HL-60/S4 (cell line): ENCODE measurements around the gene SYT9.

Source experiments
- in situ Hi-C: fragments of 300-500 bp; cut with MboI; formaldehyde crosslinking; loops from 2 replicates; pipeline ENCODE4 v1.14.3; 2022; ENCODE audit warnings: low sequenced_read_pairs

Gene SYT9

DNA sequence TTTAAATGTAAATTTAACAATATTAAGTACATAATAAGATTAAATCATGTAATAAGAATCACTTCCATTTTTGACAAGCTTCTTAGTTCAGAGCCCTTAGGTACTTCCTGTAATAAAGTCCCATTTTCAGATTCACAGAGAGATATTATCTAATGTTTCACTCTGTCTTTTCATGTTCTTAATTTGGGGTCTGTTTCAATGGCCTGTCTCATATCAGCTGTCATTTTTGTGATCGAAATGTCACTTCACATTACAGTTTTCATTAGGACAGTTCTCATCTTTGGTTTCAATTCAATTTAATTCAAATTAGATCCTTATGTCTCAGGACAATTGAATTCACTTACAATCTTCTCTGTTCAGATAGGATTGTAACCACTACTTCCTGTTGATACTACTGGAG, 211.0 kb downstream of the SYT9 start:
- in situ Hi-C loops, result no loop called here

DNA sequence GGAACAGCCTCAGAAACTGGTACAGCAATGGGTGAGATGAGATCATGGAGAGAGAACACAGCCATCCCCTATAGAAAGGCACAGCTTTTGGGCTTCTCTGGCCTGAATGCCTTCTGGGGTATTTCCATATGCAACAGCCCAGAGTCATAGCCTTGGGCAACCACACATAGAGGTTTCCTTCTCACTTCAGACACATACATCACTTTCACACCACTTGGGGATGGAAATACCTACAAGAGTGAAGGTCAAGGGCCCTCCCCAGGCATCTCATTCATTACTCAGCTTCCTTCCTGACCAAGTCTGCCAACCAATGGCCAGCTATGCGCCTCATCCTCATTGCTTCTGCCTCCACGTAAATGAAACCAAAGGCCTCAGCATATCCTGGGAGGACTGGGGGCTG, 215.9 kb downstream of the SYT9 start:
- in situ Hi-C loops, result no loop called here

GRCh38 chr11:7469351-7469865, 217.7 kb downstream of the SYT9 start:
- in situ Hi-C loops, result no loop called here

DNA sequence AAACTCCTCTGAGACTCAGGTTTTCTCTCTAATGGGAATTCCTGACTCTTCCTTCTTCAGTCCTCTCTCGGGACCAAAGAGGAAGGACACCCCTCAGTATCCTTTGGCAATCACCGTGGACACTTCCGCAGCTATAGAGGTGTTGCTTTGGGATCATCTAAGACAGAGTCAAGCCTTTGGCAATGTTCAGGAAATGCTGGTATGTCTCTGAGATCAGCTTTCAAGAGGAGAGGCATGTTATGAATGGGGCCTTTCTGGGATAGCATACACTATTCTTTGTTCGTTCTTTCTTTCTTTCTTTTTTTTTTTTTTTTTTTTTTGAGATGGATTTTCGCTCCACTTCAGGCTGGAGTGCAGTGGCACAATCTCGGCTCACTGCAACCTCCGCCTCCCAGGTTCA, 219.4 kb downstream of the SYT9 start:
- in situ Hi-C loops, result no loop called here

DNA sequence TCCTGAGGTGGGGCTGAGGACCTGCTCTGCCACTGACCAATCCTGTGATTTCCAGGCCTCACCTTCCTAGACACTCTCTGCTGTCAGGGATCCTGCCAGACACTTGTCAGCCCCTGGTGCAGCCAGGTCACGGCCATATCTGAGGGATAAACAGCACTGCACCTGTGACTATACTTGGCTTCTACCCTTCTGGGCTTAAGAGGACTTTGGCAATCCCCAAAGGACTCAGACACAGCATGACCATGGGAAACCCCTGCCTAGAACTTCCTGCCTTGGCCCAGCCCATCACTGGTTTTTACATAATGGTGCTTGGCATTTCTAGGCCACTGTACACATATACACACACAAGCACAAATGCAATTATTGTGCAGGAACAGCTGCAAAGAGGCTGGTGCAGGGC, 222.0 kb downstream of the SYT9 start:
- in situ Hi-C loops, result no loop called here

GRCh38 chr11:7480113-7480512, 228.4 kb downstream of the SYT9 start:
- in situ Hi-C loops, result no loop called here

- in situ Hi-C loops, result no loop called here
Measured at GRCh38 chr11:7484131-7484530, 232.4 kb downstream of the SYT9 start.

DNA sequence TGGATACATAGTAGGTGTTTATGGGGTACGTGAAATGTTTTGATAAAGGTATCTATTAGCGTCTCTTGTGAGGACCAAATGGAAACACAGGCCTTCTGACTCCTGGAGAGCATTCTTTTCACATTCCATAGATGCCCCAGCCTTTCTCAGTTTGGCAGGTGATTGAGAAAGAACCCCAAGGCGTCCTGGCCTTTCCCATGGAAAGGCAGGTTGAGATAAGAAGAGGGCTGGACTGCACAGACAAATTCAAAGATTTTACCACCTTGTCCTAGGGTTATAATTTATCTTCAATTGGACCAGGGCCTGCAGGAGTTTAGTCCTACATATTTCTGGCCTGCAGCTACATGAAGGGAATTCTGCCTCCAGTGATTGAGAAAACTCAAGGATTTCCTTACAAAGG, 232.9 kb downstream of the SYT9 start:
- in situ Hi-C loops, result no loop called here

DNA sequence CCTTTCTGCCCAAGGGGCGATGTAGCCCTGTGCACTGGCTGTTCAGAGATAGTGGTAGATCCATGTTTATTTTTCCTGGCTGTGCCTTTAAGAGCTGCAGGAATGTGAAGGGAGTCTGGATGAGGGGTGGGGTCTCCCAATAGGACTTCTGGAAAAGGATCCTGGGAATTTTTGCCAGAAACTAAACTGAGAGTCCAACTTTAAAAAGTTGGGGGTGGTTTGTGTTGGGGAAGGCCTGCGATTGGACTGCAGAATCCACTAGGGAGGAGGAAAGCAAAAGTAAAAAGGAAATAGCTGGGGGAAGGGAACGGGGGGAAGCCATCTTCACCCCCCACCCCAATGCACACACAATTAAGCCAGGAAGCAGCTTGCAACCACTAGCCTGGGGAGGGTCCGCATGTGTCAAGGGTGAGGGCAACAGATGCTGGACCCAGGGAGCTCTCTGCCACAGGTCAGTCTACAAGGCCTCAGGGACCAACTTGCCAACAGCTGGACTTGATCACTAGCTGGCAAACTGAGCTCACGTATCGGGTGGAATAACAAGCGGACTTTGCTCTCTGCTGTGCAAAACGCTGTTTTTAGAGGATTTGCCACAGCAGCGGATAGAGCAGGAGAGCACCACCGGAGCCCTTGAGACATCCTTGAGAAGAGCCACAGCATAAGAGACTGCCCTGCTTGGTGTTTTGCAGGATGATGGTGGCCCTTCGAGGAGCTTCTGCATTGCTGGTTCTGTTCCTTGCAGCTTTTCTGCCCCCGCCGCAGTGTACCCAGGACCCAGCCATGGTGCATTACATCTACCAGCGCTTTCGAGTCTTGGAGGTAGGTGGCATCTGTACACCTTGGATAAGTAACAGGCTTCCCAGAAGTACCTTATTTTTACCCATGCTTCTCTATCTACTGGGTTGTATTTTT, 233.7 kb downstream of the SYT9 start, which contains the start of gene OLFML1:
Gene OLFML1 (plus strand): TSS at position 321 of the 912 bp plus-strand sequence. CDS start 370 bp downstream, at position 691.
- in situ Hi-C loops, result no loop called here

DNA sequence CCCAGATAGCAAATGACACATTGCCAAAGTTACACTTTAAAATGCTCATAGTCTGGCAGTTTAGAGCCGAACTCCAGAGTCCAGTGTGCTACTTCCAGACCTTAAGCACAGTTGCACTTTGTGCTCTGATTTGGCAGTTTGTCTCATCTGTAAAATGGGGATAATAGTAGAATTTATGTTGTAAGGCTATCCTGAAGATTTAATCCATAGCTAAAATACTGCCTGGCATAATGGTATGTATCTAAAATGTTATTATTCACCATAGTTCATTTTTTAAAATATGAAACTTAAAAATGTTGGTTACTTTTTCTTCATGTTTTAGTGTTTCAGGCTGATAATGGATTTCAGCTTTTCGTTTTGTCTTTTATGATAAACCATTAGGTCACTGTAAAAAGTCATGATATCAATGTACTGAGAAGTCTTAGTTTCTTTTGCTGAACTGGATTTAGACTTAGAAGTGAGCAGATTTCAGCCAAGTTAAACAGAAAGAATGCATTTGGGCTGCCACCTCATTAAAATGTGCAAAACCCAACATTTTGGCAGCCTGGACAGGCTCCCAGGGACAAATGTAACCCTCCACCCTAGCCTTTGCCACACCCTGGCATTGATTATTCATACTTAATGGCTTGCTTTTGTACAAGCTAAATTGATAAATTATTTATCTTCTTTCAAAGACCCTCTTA, 234.5 kb downstream of the SYT9 start:
- in situ Hi-C loops, result no loop called here

DNA sequence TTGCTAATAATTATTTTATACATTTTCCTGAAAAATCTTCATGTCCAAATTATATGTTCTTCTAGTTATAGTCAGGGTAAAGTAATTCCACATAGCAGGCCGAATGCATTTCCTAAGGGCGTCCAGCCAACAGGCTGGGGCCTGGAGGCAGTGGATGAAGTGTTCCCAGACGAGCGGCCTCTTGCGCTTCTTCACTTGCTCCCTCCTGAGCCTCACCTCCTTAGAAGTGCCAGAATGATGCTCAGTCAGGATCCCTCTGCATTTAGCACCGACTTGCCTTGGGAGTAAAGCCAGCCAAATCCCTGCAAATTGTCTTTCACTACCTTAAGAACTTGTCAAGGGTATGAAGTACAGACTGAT, 235.1 kb downstream of the SYT9 start:
- in situ Hi-C loops, result no loop called here

DNA sequence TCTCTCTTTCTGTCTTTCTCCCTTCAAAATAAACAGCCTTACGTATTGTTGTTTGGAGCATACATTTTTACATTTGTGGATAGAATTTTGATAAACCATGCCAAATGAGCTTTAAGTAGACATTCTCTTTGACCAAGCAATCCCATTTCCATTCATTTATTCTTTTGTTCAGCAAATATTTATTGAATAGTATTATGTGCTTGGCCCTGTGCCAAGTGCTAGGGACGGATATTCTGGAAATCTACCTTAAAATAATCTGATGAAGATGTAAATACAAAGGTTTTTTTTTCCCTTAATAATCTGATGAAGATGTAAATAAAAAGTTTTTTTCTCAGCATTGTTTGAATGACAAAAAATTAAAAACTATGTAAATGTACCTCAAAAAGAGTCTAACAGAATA, 235.7 kb downstream of the SYT9 start:
- in situ Hi-C loops, result no loop called here

DNA sequence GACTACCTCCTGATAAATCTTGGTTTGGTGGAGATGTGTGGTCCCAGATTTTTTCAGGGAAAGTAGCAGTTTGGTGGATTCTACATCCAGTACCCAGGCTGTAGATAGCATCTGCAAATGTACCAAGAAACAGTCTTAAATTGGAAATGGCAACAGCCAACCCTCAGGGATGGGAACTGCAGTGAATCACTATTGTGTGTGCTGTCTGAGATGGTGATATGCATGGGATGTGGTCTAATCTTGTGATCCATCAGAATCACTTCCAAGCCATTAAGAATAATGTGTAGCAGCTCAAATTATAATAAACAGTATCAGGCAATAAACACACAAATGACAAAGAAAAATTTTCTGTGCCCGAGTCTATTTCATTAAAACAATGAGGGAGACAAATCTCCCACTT, 237.0 kb downstream of the SYT9 start:
- in situ Hi-C loops, result no loop called here

- in situ Hi-C loops, result no loop called here
Measured at GRCh38 chr11:7489376-7489775, 237.7 kb downstream of the SYT9 start.

DNA sequence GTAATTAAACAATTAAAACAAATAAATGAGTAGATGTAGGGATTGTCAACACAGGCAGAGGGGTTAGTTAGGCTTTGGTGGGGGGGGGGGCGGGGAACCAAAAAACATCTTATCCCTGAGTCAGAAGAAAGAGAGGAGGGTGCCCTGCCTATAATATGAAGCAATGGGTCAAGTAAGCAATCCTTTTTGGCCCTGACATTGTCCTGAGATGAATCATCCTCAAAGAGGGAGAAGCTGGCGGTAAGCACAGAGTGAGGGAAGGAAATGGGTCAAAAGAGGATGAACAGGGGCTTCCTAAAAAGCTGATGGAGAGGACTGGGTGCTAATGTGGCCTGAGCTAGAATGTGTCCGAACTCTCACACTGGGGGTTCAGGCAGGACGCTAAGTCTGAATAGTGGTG, 238.3 kb downstream of the SYT9 start:
- in situ Hi-C loops, result no loop called here

GRCh38 chr11:7490535-7490934, 238.8 kb downstream of the SYT9 start:
- in situ Hi-C loops, result no loop called here

DNA sequence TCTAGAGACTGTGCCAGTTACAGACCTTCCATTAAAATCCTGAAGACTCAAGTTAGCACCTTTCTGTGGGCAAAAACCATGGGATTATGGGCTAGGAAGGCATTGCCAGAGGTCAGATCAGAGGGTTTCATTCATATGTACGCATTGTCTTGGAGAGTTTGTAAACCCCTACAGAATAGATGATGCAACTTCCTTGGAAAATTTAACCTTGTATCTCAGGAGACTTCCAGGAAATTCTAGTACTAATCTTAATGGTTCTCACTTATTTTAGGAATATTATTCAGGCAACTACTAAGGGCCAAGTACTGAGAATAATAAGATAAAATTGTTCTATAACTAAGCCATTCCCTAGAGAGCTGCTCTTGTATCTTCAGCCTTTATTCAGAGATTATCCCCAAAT, 240.5 kb downstream of the SYT9 start:
- in situ Hi-C loops, result no loop called here

GRCh38 chr11:7493670-7494069, 242.0 kb downstream of the SYT9 start:
- in situ Hi-C loops, result no loop called here

DNA sequence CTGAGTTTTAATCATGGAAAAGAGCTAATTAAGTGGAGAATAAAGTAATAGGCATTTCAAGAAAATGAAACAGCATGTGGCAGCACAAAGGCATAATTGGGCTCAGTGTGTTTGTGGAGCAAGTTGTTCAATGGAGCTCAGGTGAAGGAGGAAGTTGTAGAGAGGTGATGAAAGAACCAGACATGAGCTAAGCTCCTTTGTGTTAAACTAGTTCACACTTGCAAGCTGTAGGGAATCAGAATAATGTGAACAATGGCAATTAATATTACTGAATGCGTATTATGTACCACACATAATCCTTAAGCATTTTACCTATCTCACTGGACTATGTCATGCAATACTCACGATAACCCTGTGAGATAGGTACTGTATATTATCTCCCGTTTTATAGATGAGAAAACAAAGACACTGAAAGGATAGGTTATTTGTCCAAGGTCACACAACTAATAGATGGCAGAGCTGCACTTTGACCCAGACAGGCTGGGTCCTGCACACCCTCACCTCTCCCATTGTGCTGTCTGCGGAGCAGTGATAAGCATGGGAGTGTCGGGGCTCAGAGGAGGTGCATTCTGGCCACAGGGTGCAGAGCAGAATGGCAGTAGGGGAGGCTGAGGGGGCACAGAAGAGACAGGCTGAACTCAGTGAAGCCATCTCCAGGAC, 242.5 kb downstream of the SYT9 start:
- in situ Hi-C loops, result no loop called here

DNA sequence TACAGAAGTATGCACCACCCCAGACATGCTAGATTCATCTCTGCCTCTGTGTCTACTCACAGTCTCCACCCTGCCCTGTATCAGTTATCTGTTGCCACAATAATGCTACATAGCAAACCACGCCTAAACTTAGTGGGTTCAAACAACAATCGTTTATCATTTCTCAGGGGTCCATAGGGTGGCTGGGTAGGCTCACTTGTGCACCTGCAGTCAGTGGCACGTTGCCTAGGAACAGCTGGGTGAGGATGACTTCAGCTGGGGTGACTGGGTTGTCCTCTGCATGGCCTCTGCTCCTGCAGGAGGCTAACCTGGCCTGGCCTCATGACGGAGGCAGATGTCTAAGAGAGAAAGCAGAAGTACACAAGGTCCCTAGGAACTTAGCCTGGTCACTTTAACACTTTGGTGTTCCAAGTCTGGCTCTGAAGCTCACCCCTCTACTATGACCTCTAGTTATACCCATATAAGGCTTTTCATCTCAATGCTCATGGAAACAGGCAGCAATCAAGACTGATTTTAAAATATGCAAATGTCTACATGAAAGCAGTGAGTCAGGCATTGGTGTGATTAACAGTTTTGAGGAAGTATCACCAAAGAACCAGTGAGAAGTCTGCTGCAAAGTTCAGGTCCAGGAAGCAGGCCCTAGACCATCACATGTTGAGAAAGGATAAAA, 244.3 kb downstream of the SYT9 start:
- in situ Hi-C loops, result no loop called here

DNA sequence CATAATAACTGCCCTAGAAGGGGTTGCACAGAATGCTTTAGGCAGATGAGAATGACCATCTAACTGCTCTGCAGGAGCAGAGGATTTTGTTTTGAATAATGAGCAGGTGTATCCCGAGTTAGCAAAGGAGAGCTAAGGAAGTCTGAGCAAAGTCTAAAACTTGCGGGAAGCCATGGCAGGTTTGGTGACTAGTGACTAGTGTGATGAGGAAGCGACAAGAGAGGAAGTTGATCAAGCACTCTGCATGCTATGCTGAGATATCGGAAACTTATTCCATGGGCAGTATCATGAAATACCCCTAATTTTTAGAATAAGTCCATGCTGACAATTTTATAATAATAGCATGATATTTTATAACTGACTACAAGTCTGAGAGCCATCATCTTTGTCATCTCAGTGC, 246.5 kb downstream of the SYT9 start:
- in situ Hi-C loops, result no loop called here
